ENCODE results near the gene ABHD16B.

Gene ABHD16B

DNA sequence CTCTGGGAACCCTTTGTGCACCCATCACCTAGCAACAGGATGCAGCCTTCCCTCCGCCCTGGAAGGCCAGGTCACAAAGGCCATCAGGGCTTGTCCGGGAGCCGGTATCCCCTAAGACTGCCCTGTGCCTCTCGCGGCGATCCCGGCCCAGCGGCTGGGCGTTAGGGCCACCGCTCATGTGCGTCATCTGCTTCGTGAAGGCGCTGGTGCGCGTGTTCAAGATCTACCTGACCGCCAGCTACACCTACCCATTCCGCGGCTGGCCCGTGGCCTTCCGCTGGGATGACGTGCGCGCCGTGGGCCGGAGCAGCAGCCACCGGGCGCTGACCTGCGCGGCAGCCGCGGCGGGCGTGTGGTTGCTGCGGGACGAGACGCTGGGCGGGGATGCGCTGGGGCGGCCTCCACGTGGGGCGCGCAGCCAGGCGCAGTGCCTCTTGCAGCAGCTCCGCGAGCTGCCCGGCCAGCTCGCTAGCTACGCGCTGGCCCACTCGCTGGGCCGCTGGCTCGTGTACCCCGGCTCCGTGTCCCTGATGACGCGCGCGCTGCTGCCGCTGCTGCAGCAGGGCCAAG lies at the start of gene ABHD16B:
Gene ABHD16B (plus strand): TSS at position 134 of the 570 bp plus-strand sequence. CDS start 43 bp downstream, at position 177.
- DNase-seq: no peak

DNA sequence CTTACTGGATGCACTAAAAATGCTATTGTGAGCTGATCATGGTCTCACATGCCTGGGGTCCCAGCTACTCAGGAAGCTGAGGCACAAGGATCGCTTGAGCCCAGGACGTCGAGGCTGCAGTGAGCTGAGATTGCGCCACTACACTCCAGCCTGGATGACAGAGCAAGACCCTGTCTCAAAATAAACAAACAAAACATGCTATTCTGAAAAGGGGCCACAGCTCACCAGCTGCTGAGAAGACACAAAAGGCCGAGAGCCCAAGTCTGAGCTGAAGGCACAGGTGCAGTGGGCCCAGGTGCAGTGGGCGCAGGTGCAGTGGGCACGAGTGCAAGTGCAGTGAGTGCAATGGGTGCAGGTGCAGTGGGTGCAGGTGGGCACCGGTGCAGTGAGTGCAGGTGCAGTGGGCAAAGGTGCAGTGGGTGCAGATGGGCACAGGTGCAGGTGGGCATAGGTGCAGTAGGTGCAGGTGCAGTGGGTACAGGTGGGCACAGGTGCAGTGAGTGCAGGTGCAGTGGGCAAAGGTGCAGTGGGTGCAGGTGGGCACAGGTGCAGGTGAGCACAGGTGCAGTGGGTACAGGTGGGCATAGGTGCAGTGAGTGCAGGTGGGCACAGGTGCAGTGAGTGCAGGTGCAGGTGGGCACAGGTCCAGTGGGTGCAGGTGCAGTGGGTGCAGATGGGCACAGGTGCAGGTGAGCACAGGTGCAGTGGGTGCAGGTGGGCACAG lies 46.2 kb upstream of the ABHD16B start:
- DNase-seq: no peak

DNA sequence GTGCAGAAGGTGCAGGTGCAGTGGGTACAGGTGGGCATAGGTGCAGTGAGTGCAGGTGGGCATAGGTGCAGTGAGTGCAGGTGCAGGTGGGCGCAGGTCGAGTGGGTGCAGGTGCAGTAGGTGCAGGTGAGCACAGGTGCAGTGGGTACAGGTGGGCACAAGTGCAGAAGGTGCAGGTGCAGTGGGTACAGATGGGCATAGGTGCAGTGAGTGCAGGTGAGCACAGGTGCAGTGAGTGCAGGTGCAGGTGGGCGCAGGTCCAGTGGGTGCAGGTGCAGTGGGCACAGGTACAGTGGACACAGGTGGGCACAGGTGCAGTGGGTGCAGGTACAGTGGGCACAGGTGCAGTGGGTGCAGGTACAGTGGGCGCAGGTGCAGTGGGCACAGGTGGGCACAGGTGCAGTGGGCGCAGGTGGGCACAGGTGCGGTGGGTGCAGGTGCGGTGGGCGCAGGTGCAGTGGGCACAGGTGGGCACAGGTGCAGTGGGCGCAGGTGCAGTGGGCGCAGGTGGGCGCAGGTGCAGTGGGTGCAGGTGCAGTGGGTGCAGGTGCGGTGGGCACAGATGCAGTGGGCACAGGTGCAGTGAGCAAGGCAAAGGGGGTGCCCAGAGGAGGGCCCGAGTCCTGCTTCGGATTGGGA lies 45.6 kb upstream of the ABHD16B start:
- no peak for DNase-seq

DNA sequence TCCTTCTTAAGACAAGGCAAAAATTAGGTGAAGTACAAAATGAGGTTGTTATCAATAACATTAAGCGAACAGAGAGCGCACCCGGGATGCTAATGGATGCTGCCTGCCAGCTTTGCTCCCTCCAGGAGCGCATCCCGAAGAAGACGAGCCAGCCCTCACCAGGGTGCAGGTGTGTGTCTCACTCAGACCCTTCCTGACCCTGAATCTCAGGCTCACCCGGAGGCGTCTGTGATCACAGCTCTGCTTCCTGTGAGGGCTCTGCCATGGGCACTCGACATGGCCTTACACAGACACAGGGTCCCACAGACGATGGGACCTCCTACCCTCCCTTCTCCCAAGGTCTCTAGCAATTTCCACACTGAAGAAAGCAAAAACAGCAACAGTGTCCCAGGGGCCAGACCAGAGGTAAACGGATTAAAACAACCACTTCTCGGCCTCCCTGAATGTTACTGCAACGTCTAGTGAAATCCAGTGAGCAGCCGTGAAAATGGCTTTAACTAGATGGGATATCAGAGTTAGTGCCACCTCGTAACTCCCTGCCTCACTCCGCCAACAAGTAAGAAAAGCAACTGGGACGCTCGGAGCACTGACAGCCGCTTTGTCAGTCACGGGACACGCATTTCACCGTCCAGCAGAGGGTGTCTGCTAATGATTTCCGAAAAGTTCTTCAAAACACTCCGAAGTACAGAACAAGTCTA lies 41.9 kb upstream of the ABHD16B start:
- DNase-seq: no peak

DNA sequence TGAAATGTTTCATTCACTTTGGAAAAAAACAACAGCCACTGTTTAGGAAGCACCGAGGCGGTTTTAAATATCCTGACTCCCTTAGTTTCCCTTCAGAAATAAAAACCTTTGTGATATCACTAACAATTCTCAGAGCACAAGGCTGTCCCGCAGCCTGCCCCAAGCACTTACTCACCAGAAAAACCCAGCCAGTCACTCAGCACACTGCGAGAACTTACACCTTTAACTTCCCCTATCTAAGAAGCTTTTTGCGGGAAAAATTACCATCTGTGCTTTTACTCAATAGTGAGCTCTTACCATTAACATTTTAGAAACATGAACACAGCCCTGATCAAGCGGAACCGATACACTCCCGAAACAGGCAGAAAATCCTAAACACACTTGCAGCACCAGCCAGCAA lies 39.5 kb upstream of the ABHD16B start:
- DNase-seq: no peak

DNA sequence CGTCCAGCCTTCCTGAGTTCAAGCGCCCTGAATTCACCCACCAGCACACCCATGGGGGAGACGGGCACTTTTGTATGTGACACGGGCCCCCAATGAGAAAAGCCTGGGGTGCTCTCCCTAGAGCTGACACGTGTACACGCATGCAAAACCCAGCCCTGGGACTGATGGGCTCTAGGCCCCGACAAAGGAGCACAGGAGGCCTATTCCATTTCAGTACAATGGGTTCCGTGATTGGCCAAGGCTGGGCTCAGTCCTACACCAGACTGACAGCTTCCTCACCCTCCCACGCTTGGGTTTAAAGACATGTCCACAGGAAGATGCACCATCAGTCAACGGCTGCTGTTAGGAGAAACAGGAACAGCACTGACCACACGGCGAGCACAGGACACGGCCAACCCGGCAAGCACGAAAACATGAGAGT lies 39.0 kb upstream of the ABHD16B start:
- no peak for DNase-seq

DNA sequence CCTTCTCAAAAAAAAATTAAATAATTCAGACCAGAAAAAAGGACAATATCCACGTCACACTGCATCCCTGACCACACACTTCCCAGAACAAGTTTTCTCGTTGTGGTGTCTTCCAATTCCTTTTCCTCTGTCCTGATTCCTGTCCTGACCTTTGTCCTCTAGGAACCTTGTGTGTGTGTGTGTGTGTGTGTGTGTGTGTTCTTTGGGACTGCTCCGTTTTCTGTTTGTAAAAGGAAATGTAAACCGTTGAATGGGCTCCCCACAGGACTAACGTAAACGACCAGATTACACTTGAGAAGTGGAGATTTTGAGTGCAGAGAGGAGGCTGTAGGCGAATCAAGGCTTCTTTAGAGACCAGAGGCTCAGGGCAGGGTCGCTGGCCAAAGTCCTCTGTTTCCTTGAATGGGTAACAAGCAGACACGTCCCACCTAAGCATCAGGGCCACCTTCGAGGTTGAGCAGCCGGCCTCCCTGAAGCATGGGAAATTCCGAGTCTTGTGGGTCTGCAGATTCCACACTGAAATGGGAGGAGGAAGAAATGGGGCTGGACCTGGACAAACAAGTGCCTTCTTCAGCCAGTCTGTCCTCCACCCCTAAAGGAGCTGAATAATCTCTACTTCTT lies 37.5 kb upstream of the ABHD16B start:
- no peak for DNase-seq

DNA sequence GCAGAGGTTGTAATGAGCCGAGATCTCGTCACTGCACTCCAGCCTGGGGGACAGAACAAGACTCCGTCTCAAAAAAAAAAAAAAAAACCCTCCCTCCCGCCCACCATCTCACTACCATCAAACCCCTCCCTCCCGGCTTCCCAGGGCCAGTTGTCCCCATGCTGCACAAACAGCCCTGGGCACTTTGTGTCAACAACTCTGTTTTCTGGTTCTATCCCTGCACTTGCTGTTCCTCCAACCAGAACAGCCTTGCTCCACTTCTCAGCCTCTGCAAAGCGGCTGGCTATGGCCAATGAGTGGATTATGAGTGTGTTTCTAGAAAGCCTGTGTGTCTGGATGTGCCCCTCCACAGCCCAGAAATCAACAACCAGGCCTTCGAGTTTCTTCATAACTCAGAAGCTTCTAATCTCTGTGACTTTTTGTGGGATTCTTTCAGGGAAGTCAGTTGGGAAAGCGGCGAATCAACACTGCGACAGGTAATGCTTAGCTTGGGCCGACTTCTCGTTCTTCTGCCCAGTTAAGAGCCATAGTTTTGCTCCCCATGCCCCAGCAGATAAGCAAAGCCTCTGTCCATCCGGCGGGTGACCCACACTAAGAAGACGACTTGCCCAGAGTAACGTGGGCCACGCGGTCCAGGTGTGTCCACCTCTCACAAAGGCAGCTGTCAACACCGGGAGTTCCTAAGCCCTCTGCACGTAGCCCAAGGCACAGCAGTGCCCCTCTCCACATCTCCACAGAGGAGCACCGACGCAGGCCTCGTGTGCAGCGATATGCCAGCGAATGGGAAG lies 35.8 kb upstream of the ABHD16B start:
- no peak for DNase-seq

DNA sequence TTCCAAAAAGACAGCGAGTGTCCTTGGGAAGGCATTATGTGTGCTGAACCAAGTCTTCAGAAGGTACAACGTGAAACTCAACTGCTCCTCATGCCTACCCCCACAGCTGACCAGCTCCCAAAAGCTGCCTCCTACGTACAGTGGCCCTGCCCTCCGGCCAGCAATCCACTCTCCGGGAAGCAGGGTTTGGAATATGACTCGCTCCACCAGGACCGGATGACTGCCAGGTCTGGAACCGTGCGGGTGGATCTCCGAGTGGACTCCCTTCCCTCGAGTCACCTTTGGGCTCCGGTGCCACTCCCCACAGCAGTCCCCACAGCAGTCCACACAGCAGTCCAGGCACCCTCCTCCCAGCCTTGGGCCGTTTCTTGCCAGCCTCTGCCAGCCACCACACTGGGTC lies 34.5 kb upstream of the ABHD16B start:
- DNase-seq: no peak

DNA sequence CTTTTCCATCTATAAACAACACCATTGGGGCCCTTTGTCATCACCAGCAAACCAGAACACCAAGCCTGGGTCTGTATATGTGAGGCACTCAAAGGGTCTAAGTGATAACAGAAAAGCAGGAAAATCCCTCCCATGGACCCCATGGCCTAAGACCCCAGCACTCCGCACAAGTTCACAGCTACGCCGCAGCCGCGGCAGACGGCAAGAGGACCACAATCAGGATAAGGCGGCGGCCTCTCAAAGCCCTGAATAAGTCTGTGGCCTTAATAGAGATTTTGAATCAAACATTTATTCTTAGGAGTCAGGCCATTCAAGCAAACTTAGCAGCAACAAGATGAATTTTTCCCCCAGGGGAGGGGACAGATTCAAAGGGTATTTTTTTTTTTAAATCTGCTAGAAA lies 33.2 kb upstream of the ABHD16B start:
- no peak for DNase-seq

DNA sequence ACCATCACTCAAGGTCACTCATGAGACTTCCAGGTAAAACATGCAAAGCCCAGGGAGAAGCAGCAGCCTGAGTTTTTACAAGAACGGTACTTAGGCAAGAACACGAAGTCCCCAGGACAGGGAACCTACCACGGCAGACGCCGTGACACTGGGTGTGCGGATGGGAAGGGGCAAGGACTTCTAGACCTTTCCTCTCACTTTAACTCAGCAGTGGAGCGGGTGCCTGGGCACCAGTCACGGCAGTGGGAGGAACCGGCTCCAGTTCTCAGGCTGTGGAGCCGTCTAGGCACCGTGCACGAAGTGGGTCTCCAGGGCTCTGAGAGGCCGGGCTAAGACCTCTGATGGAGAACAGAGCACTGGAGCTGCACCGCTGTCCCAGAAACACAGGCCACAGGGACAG lies 32.8 kb upstream of the ABHD16B start:
- DNase-seq: no peak

DNA sequence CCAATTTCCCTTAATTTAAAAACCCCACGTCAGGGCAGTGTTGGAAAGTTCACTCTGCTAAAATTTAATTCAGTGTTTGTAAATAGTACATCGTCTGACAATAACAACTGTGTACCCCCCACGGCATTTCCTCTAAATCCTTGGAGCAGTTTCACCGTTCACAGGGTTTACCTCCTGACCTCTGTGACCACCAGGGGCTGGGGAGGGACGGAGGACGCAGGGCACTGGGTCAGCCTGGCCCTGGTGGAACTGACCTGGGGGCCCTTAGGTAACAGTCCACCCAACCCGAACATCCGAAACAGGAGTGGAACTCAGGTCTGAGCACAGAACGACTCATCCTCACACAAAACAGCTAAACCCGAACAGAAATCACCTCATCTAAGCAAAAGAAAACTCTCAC lies 32.3 kb upstream of the ABHD16B start:
- DNase-seq: no peak

DNA sequence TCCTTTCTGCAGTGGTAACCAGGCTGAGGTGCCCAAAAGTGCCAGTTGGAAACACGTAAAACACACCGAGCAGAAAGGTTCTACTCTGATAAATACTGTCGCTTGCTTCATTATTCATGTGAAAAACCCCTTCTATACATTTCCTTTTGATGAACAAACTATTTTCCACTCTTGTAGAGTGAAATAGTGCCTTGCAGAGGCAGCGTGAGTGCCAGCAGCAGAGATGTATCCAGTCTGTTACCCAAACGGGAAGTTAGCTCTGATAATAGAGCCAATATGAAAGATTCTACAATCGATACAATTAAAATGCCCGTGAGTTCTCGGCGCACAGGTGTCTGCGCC lies 31.7 kb upstream of the ABHD16B start:
- DNase-seq: no peak

DNA sequence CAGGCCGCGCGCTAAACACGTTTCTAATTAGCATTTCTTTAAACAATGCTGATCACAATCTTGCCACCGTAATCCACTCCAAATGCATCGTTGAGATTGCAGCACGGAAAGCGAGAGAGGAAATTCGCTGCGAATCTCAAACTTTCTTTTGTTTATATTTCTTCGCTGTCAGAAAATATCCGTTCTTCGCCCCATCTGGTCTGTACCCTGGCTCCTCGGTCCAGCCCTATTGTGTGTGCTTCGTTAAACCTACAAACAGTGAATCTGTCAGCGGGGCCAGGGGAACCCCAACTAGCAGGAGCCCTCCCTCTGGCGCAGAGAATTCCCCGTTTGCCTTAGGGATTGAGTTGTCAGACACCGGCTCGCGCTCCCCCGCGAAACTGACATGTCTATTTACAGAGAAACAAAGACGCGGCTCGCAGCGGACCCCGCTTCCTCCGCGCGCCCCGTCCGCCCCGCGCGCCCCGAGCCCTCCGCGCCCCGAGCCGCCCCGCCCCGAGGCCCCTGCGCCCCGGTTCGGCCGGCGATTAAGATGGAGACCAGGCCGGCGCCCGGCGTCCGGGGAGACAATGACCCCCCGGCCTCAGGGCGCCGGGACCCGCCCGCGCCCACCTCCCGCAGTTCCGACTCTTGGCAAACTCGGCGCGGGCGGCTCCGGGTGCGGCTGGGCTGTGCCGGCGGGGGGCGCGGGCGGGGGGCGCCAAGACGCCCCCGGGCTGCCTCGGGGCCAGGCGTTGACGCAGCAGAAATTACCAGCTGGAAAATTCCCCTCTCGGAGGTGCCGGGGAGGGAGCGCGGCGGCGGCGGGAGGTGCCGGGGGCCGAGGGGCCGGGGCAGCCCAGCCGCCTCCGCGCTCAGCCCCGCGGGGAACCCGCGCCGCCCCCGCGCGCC lies 31.1 kb upstream of the ABHD16B start:
- DNase-seq: no peak

DNA sequence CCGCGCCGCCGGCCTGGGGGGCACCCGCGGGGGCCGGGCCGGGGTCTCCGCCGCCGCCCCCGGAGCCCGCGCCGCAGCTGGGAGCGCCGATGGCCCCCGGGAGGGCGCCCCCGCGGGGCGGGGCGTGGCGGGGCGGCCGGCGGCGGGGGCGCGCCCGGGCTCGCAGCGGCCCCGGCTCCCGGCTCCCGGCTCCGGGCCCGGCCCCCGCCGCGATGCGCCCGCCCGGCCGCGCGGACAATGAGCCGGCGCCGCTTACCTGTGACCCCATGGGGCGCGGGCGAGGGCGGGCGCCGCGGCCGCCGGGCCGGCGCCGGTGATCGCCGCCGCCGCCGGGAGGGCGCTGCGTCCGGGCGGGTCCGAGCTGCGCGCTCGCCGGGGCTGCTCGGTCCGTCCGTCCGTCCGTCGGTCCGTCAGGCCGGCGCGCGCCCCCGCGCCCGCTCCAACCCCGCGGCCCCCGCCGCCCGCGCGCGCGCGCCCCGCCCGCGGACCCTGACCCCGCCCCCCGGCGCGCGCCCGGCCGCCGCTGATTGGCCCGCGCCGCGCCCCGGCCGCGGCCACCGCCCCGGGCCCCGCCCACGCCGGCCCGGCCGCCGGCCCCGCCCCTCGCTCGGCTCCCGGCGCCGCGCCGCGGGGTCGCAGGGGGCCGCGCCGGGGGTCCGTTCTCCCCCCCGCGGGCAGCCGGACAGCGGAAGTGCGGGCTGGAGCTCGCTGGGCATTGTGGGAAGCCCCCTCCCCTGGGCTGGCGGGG lies 30.3 kb upstream of the ABHD16B start, which contains the start of gene ZBTB46:
Gene ZBTB46 (minus strand): TSS at position 424 of the 748 bp plus-strand sequence. CDS start 40,507 bp downstream, outside the sequence.
- DNase-seq: no peak

DNA sequence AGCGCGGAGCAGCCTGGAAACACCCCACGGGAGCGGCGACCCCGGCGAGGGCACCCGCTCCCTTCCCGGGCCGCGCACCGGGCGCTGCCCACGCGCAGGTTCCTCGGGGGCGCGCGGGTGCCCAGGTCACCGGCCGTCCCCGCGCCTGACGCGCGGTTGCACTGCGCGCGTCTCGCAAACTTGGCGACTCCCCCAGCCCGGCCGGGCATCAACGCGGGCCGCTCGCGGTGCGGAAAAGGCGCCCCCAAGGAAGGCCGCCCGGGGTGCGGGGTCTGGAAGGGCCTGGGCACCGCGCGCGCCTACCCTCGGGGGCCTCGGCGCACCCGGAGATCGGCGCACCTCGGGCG lies 29.7 kb upstream of the ABHD16B start:
- no peak for DNase-seq

DNA sequence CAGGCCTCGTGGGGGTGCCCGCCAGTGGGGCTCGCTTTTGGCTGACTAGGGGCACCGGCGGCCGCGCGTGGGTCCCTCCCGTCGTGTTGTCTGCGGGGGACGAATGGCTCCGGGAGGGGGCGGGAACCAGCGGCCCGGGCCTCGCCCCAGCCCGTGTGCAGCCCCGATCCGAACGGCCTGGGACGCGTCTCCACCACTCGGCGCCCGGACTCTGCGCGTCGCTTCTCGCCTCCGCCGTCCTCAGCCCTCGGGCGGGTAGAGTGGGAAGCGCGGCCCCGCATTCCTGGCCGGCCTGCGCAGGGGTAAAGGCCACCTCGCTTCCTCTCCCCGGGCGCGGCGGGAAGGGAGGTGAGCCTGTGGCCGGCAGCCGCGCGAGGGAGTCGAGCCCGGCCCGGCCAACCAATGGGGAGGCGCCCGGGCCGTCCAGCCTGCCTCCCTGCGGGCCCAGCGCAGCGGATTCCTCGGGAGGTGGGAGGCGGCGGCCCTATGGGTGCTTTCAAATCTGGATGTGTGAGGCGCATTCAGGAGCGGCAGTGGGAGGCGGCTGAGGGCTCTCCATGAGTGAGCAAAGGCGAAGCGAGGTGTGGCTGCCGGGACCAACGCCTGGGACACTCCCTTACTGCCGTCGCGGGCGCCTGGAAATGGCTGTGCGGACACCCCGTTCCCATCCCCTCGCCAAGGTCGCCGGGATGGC lies 29.2 kb upstream of the ABHD16B start:
- no peak for DNase-seq

DNA sequence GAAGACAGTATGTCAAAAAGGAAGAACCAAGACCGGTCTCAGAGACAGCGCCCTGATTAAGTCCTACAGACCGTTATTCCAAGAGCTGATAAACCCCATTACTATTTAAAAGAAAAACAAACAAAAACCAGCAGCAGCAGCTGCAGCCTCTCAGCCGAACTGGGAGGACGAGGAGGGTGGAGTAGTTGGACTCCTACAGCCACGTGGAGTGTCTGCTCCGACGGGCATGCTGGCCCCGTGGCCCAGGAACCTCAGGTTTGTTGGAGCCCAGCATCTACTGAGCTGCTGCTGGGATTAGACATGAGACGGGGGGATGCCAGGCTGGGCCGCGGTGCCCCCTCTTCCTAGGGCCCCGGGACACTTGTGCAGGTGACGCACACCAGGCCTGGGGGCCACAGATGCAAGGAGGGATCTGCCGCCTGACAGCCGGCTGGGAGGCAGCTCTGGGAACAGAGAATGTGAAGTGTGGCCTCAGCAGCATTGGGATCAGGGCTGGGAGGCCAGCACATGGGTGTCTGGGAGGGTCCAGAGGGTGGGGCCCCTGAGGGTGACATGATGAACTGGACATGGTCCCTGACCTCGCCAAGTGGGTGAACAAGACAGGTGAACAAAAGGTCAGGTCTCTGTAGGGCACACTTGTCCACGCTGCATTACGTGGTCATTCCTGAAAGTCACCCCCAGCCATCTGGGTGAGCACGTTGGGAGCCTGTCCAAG lies 27.4 kb upstream of the ABHD16B start:
- no peak for DNase-seq

DNA sequence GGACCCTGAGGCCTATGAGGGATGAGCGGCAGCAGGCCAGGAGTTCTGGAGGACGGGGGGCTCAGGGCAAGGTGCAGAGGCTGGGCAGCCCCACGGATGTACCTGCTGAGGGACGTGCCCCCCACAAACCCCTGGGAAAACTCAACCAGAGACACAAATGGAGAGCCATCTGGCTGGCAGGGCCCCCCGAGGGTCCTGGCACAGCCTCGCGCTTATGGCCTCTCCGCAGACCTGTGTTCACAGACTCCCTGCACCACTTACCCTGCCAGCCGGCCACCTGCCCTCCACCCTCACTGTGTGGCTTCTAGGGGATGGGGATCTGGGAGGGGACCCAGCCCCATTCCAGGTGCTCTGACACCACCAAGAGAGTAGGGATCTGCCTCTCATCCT lies 26.8 kb upstream of the ABHD16B start:
- no peak for DNase-seq

Data from AML-193 (cell line).